Measurements from ENCODE around the gene CACNA1C.
"Not testable (repeated sequence)": the region's sequence is repeated elsewhere in the genome, so short reads cannot be mapped to it uniquely, and the experiment has no call there.

The CACNA1C gene

DNA sequence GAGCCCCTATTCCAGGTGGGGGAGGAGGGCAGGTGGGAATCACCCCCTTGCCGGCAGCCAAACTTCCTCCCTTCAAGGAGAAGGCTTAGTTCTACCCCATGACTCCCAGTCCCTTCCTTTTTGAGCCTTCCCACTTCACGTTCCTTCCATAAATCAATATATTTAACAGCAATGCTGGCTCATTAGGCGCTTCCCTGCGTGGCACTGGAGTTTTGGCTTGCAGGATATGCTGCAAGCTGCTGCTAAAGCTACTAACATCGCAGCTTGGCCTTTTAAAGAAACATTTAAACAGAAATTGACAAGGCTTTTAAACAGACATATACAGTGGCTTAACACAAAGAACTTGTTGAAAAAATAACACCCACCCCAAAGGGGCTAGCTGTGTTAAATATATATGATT lies 434.0 kb downstream of the CACNA1C start:
- in situ Hi-C loops (cut with MboI; ENCODE audit: low sequenced_read_pairs): no loop called here

DNA sequence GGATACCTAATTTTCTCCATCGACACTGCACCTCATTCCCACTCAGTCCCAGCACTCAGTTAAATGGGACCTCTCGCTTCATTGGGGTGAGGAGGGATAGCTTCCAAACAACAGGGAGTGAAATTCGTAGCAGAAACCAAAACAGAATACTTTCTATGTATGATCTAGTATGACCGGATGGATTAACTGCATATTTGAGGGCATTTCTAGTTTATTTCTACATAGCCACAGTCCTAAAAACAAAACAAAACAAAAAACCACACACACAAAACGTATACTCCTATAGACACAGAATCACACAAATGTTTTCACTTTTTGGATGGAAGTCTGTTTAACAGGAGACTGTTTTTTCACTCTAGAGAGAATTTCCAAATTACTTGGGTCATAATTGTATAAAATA lies 434.5 kb downstream of the CACNA1C start:
- in situ Hi-C loops (cut with MboI; ENCODE audit: low sequenced_read_pairs): no loop called here

DNA sequence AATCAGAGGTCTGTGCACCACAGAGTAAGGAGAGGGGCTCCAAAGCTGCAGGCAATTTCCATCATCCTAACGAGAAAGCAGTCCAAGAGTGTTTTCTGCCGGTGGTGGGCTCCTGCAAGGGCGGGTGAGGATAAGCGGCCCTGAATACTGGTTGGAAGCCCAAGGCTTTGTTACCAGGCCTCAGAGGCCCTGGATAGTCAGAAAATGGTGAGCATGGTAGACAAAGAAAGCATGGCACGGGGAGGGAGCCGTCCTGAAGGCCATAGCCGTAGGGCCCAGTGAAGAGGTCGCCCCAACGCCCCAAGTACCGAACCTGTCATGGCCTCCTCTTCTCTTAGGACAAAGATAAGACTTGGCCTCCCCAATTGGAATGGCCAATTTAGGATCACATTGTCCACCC lies 435.3 kb downstream of the CACNA1C start:
- in situ Hi-C loops (cut with MboI; ENCODE audit: low sequenced_read_pairs): no loop called here

DNA sequence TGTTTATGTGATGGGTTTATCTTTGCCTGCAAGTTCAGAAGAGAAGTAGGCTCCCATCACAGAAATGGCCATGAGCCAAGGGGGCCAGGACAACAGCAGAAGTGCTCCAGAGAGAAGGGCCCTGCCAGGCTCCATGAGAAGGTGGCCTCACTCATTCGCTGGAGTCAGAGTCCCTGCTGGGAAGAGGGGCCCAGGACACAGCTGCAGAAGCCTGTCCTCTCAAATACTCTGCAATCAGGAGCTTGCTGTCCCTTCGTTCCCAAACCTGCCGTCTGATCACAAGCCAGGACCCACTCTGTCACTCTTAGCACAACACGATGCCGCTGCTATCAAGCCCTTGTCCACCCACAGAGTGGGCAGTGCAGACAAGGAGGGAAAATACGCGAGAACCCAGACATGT lies 435.8 kb downstream of the CACNA1C start:
- in situ Hi-C loops (cut with MboI; ENCODE audit: low sequenced_read_pairs): no loop called here

DNA sequence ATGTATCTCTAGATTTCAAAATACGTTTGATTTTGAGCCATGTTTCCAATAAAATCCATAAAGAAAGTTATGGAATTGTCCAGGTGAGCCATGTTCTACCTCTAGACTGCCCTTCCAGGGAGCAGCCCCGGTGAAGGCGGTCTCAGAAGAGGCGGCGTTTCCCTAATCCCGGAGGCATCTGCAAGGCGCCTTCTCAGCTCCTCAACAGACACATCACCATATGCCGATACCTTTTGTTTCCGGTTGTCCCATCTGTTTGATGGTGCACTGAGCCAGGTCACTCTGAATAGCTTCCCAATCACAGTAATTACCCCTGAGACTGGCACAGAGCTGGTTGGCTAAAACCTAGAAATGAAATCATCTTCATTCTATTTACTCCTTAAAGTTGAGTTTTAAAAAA lies 436.5 kb downstream of the CACNA1C start:
- in situ Hi-C loops (cut with MboI; ENCODE audit: low sequenced_read_pairs): no loop called here

DNA sequence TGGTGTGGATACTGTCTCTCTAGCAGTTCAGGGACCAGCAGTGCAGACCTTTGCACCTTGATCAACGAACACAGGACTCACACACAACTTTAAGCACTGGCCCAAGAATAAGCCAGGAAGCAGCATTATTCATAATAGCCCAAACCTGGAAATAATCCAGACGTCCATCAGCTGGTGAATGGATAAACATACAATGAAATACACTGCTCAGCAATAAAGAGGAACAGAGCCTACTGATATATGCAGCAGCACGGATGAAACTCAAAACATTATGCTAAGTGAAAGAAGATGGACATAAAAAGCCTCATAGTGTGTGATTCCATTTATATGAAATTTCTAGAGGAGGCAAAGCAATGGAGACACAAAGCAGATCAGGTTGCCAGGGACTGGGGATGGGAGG lies 438.0 kb downstream of the CACNA1C start:
- in situ Hi-C loops (cut with MboI; ENCODE audit: low sequenced_read_pairs): no loop called here

DNA sequence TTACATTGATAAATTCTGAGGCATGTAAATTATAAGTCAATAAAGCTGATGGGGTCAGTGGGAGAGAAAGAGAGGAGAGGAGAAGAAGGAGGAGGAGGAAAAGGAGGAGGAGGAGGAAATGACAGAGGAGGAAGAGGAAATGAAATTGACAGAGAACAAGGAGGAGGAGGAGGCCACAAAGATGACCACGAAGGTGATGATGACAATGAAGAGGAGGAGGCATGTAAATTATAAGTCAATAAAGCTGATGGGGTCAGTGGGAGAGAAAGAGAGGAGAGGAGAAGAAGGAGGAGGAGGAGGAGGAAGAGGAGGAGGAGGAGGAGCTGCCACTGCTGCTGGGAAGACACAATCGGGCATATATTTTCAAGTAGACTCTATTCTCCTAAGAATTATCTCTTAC lies 438.6 kb downstream of the CACNA1C start:
- in situ Hi-C loops (cut with MboI; ENCODE audit: low sequenced_read_pairs): not testable (repeated sequence)

DNA sequence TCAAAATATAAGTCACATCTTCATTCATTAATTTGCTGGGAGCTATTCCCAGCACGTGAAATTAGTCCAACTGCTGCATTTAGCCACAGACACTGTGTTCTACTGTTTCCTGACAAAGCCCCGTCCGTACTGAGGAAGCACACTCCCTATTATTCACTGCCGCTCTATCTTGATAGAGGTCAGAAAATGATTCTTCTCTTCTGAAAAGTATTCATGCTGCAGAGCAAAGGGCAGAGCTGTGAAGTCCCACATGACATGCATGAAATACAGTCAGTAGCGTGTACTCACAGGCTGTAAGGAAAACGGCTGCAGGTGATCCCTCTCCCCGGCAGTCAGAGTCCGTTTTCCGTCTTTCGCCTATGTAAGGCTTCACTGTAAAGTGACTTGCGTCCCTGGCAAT lies 439.4 kb downstream of the CACNA1C start:
- in situ Hi-C loops (cut with MboI; ENCODE audit: low sequenced_read_pairs): no loop called here

DNA sequence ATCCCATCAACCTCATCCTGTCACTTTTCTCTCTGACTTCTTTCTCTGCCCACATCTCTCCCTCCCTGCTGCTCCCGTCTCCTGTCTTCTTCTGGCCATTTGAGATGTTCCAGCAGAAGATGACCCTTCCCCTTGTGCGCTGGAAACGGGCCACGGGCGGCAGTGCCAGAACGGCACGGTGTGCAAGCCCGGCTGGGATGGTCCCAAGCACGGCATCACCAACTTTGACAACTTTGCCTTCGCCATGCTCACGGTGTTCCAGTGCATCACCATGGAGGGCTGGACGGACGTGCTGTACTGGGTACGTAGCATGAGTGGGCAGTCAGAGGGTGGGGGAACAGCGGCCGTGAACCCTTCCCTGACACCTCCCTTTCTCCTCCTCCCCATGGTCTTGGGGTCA lies 440.3 kb downstream of the CACNA1C start:
- in situ Hi-C loops (cut with MboI; ENCODE audit: low sequenced_read_pairs): no loop called here

DNA sequence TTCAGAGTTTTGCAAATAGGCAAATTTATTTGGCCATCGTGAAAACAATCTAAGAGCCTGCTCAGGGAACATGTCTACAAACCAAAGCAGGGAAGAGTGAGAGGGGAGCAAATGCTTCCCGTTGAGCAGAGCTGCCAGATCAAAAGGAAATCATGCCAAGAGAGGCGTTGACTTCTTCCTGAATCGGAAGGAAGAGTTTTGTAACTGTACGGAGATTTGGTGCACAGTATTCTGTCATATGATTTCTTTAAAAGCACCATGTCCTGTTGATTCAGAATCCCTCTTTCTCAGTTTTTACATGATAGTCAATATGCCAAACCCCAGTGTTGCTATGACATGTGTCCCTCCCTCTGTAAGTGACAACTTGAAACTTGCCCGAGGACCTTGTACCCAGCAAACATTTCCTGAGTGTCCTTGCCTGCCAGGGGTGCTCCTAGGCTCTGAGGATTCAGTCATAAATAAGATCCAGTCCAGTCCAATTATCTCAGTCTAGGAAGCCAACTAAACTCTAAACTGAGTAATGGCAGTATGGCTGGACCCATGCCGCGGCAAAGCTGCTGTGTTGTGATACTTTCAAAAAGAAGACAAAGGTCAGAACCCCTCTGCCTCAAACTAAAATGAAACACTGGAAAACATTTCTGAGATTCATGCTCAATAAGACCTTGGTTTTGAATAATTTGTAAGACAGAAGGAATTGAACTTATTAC lies 441.9 kb downstream of the CACNA1C start:
- in situ Hi-C loops (cut with MboI; ENCODE audit: low sequenced_read_pairs): no loop called here

DNA sequence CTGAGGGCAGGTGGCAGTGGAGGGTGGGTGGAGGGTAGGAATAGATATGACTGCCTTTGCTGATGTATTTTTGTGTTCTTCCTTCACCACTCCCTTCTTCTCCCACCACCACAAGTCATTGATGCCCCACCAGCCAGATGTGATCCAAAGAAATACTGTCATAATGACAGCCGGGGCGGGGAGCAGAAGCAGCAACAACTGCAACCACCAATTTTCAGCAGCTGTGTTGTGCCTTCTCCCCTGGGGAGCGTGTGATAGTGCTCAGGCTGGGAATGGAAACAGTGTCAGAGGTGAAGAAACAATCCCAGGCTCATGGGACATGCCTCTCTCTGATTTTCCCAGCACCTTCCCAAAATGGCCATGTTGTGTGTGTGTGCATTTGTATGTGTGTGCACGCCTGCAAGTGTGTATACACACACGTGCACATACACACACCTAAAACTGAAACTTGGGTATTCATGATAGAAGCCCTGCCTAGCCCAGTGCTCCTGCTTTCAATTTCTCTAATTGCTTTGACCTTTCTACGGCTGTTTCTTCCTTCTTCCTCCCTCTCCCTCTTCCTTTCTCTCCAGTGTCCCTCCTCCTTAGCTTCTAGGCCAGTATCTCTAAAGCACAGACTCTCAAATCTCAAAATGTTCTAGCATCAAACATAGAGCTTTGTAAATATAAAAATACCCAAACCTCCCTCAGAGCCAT lies 442.8 kb downstream of the CACNA1C start:
- in situ Hi-C loops (cut with MboI; ENCODE audit: low sequenced_read_pairs): no loop called here

DNA sequence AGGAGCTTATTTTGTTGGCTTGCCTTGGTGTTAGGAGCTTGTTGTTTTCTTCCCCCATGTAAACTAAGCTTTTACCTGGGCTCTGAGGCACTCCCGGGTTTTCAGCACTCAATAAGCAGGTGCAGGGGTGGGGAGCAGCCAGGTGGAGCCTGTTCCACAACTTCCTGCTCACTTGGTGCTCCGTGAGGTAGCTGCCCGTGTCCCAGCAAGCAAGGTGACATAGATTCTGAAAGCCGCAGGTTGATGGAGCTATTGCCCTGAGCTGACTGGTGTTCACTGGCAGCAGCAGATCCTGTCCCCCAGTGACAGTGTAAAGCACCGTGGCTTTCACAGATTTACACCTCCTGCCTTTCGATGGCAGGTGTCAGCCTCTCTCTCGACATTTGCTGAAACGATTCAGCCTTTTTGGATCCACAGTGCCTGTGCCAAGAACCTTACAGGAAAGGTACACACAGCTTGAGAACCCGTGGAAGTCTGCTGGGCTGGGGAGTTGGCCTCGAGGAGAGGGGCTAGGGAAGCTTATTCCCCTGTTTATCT lies 446.2 kb downstream of the CACNA1C start:
- in situ Hi-C loops (cut with MboI; ENCODE audit: low sequenced_read_pairs): no loop called here

DNA sequence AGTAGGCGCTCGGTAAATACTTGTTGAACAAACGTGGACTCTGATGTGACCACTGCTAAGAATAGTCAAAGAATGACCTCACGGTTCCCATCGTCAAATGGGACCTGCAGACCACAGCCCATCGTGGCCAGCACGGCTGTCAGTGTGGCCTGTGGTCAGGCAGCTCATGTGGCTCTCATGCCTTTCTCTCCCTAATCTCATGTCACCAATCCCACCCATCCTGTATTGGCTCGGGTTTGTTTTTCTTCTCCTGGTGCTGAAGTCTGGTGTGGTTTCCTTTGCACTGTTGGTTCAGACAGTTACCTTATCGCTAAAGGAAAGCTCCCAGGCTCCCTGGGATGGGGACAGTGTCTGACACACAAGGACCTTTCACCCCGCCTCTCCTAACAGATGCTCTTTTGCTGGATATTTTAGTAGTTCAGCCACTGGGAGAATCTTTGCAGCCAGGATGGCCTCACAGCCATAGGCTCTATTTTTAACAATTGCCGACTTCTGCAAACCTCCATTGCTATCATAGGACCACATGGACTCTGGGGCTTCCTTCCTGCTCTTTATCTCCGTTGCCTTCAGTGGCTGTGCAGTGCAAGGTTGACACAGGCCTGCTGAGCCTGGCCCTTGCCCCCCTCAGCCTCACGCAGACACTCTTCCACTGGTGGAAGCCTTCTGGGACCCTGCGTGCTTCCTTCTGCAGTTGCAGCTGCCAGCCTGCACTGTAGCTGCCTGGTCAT lies 448.8 kb downstream of the CACNA1C start:
- in situ Hi-C loops (cut with MboI; ENCODE audit: low sequenced_read_pairs): no loop called here

DNA sequence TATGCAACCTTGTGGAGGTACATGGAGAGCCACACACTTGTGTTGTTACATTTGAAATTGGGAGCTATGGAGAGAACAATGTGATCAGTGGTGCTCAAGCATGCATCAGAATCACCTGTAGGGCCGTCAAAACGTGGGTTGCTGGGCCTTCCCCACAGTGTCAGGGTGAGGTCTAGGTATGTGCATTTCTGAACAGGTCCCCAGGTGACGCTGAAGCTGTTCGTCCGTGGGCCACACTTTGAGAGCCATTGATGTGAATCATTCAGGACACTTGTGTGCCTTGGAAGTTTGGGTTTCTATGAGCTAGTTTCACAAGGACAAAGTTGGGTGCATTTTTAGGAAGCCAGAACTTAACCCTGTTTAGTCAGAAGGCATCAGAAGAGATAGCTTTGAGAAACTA lies 450.2 kb downstream of the CACNA1C start:
- in situ Hi-C loops (cut with MboI; ENCODE audit: low sequenced_read_pairs): no loop called here

DNA sequence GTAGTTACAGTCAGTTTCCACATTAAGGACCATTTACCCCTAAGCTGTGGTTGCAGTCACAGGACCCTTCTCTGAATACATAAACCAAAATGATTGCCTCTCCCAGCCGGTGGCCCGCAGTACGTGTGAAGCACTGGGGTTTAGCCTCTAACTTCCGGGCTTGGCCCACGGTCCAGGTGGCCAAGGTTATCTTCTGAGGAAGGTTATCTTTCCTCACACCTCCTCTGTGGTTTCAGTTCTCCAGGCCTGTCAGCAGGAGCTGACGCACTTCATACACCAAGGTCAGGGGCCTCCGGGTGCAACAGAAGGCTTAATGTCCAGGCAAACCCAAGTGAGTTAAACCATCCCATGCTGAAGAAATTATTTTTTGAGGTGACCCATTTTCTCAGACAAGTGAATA lies 451.0 kb downstream of the CACNA1C start:
- in situ Hi-C loops (cut with MboI; ENCODE audit: low sequenced_read_pairs): no loop called here

DNA sequence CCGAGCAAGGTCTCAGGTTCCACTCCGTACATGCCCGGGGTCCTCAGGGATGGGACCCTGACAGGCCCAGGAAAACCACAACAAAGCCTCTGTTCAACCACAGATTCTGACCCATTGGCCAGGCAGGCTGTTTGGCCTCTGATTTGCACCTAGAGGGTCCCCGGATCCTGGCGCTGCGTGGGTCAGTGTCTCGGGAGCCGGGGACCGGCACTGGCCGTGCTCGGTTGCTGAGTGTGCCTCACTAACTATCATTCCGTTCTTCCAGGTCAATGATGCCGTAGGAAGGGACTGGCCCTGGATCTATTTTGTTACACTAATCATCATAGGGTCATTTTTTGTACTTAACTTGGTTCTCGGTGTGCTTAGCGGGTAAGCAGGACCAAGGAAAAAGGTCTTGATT lies 451.8 kb downstream of the CACNA1C start:
- in situ Hi-C loops (cut with MboI; ENCODE audit: low sequenced_read_pairs): no loop called here

DNA sequence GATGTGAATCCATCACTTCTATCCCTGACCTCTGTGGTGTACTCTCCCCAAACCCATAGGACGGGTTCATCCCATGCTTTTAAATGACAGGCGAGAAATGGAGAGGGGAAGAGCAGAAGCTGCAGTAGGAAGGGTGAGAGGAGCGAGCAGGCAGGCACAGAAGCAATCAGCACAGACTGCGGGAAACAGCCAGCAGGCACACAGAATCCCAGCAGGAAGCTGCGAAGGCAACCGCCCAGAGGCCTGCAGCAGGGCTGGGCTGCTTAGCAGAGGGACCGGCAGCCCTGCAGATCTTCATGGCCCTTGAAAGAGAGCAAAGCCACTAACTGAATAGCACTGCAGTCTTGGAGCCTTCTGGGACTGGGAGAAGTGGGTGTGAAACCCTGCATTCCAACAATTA lies 455.0 kb downstream of the CACNA1C start:
- in situ Hi-C loops (cut with MboI; ENCODE audit: low sequenced_read_pairs): no loop called here

DNA sequence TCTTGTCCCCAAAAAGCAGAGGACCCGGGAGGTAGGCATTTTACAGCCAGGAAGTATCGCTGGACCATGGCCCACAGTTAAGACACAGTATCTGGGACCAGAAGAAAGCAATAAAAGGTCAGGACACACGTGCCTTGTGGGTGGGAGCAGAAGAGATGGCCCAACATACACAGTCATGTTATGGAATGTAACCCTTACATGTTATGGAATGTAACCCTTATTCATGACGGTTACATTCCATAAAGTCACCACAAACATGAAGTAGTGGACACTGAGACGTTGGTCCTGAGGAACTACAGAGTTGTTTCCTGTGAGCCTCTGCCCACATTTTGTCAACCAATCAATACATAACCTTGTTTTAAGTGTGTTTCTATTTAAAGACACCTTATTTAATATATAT lies 456.4 kb downstream of the CACNA1C start:
- in situ Hi-C loops (cut with MboI; ENCODE audit: low sequenced_read_pairs): no loop called here

DNA sequence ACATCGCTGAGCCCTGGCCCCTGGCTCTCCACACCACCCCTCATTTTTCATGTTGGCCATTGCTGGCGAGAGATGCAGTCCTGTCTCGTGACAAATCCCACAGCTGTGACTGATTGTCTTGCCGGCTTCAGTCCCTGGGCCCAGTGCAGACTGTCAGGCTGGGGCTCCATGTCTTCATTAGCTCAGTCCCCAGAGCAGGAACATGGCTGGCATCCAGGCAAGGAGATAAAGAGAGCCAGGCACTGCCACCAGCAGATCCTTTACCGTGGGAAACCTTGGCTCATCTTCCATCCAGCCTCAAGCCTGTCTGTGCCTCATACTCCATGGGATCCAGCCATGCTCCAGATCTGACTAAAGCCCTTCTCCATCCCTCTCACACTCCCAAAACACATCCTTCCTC lies 457.3 kb downstream of the CACNA1C start:
- in situ Hi-C loops (cut with MboI; ENCODE audit: low sequenced_read_pairs): no loop called here

DNA sequence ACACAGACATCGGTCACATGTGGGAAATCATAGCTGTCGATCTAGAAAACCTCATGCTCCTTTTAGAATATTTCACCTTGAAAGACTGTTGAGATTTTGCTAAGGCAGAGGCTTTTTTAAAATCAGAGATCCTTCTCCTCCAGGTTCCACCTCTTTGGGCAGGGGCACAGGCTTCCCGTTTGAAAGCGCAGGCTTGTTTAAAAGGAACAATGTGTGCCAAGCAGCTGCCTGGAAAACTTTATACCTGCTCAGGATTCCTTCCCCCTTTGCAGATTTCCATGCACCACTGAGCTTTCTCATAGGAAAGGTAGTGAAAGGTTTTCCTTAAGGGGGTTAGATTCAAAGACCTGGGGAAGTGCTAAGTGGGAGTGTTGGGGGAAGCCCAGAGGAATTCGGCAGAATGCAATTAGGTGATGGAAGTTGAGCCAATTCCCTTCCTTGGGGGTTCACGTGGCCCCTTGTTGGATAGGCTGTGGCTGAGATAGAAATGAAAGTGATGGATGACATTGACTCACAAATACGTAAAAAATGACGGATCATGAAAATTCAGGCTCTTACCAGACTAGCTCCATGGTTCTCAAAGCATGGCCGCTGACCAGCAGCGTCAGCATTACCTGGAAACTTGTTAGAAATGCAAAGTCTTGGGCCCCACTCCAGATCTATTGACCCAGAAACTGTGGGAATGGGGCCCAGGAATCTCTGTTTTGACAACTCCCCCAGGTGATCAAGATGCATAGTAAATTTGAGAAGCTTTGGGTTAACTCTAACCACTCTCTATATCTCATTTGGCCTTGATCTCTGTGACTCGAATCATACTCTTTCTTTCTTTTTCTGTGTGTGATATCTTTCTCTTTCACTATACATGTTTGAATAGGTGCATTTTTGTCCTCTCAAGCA lies 460.6 kb downstream of the CACNA1C start:
- in situ Hi-C loops (cut with MboI; ENCODE audit: low sequenced_read_pairs): no loop called here

DNA sequence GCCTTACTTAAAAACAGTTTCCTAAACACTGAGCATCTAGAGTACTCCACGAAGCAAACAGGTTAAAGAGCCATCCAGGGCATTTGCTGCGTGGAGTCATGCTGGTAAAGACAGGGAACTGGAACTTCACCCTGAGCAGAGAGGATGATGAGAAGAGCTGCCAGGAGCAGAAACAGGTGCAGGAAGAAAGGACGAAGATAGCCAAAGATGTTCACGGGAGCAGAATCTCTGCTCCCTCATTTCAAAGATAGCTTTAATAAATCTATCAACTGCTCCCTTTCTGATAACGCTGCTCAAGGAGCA lies 461.2 kb downstream of the CACNA1C start:
- in situ Hi-C loops (cut with MboI; ENCODE audit: low sequenced_read_pairs): no loop called here

All from HL-60/S4 treated with retinoic acid at 250 ng/mL for 4 days and 3 days (cell line).